HG03571 (cell line): ENCODE data around the gene PRDX4.
"Not testable (repeated sequence)": the region's sequence is repeated elsewhere in the genome, so short reads cannot be mapped to it uniquely, and the experiment has no call there.

Experiments
- ATAC-seq: cut with Tn5 transposase; IDR thresholded peaks from one replicate; pipeline ENCODE4 v1.9.1; 2021; ENCODE audit not compliant: unreplicated experiment

Gene PRDX4

GRCh38 chrX:23670528-23670927 is 3.2 kb downstream of the PRDX4 start:
- ATAC-seq = no peak

GRCh38 chrX:23673108-23673507 is 5.8 kb downstream of the PRDX4 start:
- ATAC-seq = no peak

DNA sequence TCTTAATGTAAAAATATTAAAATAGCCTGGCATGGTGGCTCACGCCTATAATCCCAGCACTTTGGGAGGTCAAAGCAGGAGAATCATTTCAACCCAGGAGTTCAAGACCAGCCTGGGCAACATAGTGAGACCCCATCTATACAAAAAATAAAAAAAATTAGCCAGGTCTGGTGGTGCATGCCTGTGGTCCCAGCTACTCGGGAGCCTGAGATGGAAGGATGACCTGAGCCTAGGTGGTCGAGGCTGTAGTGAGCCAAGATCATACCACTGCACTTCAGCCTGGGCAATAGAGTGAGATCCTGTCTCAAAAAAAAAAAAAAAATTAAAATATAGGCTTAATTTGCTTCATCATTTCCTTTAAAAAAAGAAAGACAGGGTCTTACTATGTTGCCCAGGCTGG is 9.2 kb downstream of the PRDX4 start:
- ATAC-seq = not testable (repeated sequence)

DNA sequence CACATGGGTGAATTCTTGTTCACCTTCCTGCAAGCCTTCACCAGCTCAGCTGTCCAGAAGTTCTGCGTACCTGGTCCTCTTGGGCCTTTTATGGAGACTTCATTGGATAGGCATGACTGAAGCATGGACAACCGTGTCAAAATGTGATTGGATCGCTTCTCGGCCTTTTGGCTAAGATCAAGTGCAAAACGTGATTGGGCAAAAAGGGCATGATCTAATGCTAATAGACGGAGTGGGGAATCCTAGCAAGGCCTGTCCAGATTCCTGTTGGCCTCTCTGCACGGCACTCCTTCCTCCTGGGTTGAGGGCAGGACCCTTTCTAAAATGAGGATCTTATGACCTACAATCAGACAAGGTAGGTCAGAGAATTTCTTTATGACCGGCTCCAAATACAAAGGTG is 24.9 kb downstream of the PRDX4 start:
- no peak for ATAC-seq

GRCh38 chrX:23694606-23695005 is 27.3 kb downstream of the PRDX4 start:
- no peak for ATAC-seq

DNA sequence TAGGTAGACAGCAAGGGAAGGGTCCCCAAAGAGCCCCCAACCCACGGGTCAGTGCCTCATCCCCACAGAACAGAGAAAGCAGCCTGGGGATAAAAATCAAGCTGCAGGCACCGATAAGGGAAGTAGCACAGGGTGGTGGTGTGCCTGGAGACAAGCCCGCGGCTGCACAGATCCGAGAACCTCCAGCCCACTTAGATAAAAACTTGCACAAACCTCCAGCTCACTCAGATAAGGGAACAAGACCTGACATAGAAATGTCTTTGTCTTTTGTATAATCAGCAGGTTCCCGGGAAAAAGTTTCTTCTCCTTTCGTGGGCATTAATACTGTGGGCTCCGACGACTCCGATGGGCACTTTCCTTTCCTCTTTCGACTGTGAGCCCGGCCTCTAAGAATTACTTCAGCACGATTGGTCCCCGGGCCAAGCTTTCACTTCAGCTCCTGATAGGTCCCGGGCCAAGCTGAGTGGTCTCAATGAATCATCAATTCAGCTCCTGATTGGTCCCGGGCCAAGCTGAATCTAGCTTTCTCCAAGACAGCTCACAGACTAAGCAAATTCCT is 32.4 kb downstream of the PRDX4 start:
- no peak for ATAC-seq

- no peak for ATAC-seq
Observed at GRCh38 chrX:23704673-23705206, 37.4 kb downstream of the PRDX4 start.

DNA sequence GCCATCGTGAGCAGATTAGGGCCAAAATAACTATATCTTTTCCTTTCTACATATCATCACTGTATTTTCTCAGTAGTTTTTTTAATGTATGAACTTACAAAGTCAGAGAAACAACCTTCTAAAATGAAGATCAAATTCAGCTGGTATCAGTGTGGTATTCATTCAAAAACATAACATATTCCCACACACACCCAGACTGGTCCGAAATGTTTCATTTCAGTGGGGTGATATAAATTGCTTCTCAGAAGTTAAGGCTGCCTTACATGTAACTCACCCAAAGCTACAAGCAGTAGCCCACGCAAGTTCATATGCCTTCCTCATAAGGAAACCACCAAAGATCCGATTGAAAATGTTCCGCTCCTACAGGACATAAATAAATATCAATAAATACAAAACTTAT is 37.9 kb downstream of the PRDX4 start:
- no peak for ATAC-seq

GRCh38 chrX:23720117-23720677 is 52.9 kb downstream of the PRDX4 start:
- ATAC-seq = no peak

- ATAC-seq = no peak
Observed at GRCh38 chrX:23726191-23726590, 58.9 kb downstream of the PRDX4 start.

GRCh38 chrX:23727206-23727605 is 59.9 kb downstream of the PRDX4 start:
- ATAC-seq = no peak

DNA sequence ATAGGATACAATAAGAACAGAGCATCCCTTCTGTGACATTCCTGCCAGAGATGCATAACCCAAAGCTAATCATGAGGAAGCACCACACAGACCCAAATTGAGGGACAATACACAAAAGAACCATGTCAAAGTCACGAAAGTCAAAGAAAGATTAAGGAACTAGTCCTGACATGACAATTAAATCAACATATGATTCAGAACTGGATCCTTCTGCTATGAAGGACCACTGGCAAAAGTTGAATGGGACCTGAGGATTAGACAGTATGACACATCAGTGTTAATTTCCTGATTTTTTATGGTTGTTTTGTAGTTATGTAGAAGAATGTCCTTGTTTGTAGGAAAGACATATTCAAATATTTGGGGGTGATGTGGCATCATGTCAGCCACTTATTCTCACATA is 61.9 kb downstream of the PRDX4 start:
- no peak for ATAC-seq

GRCh38 chrX:23731951-23732350 is 64.7 kb downstream of the PRDX4 start:
- no peak for ATAC-seq

GRCh38 chrX:23732704-23733103 is 65.4 kb downstream of the PRDX4 start:
- peak; percentile 81 for ATAC-seq
